ENCODE measurements around the gene RALGDS. TPM values are rescaled to one million over a fixed set of nuclear protein-coding genes. Genes with fewer than 3 reads are reported as not detected.
A peak's percentile ranks its signal among the peaks of the same experiment; 100 is the strongest.

RALGDS gene
- total RNA-seq, 1 experiment from 2014 or later = 40.1 TPM

GRCh38 chr9:133058550-133059320 is 62.3 kb downstream of the RALGDS start:
- Histone ChIP-seq H3K4me3 (ENCODE audit: low read depth, low read length, poor library complexity, severe bottlenecking) (no peak overlapping the region), H3K27me3 (replicated peaks; ENCODE audit: insufficient read depth, low read depth, low read length, poor library complexity) (no peaks in the 10 kb centered on the region), H3K36me3 (ENCODE audit: insufficient read depth, low read length, poor library complexity, severe bottlenecking) (peaks cover 30% of the 10 kb centered on the region), H3K27ac (ENCODE audit: low read depth, low read length, poor library complexity, severe bottlenecking) (no peak overlapping the region), H3K4me1 (ENCODE audit: insufficient read depth, low read length, poor library complexity, severe bottlenecking) (no peaks in the 10 kb centered on the region), H3K9me3 (ENCODE audit: low read depth, low read length, poor library complexity, severe bottlenecking) (no peaks in the 10 kb centered on the region)
- ChIA-PET POLR2A (ENCODE audit: low non-redundant PET) (no interaction called here), CTCF (no interaction called here)
- no TSS peak for BruUV-seq (replicated peaks)
- intact Hi-C loops (cut with micrococcal nuclease; ENCODE audit: unreplicated experiment) = no loop called here
- no peak for DNase-seq (ENCODE audit: low spot score)
- TF ChIP-seq CTCF (conservative IDR thresholded peaks at IDR 0.05; ENCODE audit: low read depth, low read length) (no peak), EZH2 (IDR thresholded peaks at IDR 0.05; ENCODE audit: borderline replicate concordance, low read depth, low read length, poor library complexity, severe bottlenecking) (no peak)

GRCh38 chr9:133058071-133058470 is 63.0 kb downstream of the RALGDS start:
- BruUV-seq (replicated peaks) = TSS peak; percentile 93
- POLR2A ChIA-PET (ENCODE audit: low non-redundant PET) = no interaction called here

GRCh38 chr9:133057553-133057952 is 63.5 kb downstream of the RALGDS start:
- no peak for DNase-seq (ENCODE audit: low spot score)
- BruUV-seq (replicated peaks) = no TSS peak
- no peak for TF ChIP-seq EZH2 (IDR thresholded peaks at IDR 0.05; ENCODE audit: borderline replicate concordance, low read depth, low read length, poor library complexity, severe bottlenecking)
- TF ChIP-seq CTCF (conservative IDR thresholded peaks at IDR 0.05; ENCODE audit: low read depth, low read length) = no peak
- H3K4me1 ChIP-seq (ENCODE audit: insufficient read depth, low read length, poor library complexity, severe bottlenecking) = no peaks in the 10 kb centered on the region
- H3K9me3 ChIP-seq (ENCODE audit: low read depth, low read length, poor library complexity, severe bottlenecking) = no peaks in the 10 kb centered on the region
- ChIA-PET POLR2A (ENCODE audit: low non-redundant PET) (no interaction called here), CTCF (no interaction called here)
- H3K4me3 ChIP-seq (ENCODE audit: low read depth, low read length, poor library complexity, severe bottlenecking) = no peak overlapping the region
- intact Hi-C loops (cut with micrococcal nuclease; ENCODE audit: unreplicated experiment) = no loop called here
- H3K36me3 ChIP-seq (ENCODE audit: insufficient read depth, low read length, poor library complexity, severe bottlenecking) = peaks cover 40% of the 10 kb centered on the region
- H3K27ac ChIP-seq (ENCODE audit: low read depth, low read length, poor library complexity, severe bottlenecking) = no peak overlapping the region
- no peaks in the 10 kb centered on the region for H3K27me3 ChIP-seq (replicated peaks; ENCODE audit: insufficient read depth, low read depth, low read length, poor library complexity)

More at GRCh38 chr9:133058071-133058470, 63.0 kb downstream of the RALGDS start:
- Histone ChIP-seq H3K27ac (ENCODE audit: low read depth, low read length, poor library complexity, severe bottlenecking) (no peak overlapping the region), H3K27me3 (replicated peaks; ENCODE audit: insufficient read depth, low read depth, low read length, poor library complexity) (no peaks in the 10 kb centered on the region), H3K9me3 (ENCODE audit: low read depth, low read length, poor library complexity, severe bottlenecking) (no peaks in the 10 kb centered on the region), H3K4me1 (ENCODE audit: insufficient read depth, low read length, poor library complexity, severe bottlenecking) (no peaks in the 10 kb centered on the region), H3K4me3 (ENCODE audit: low read depth, low read length, poor library complexity, severe bottlenecking) (no peak overlapping the region), H3K36me3 (ENCODE audit: insufficient read depth, low read length, poor library complexity, severe bottlenecking) (peaks cover 37% of the 10 kb centered on the region)
- intact Hi-C loops (cut with micrococcal nuclease; ENCODE audit: unreplicated experiment) = no loop called here
- CTCF ChIA-PET = no interaction called here
- TF ChIP-seq CTCF (conservative IDR thresholded peaks at IDR 0.05; ENCODE audit: low read depth, low read length) = no peak
- no peak for TF ChIP-seq EZH2 (IDR thresholded peaks at IDR 0.05; ENCODE audit: borderline replicate concordance, low read depth, low read length, poor library complexity, severe bottlenecking)
- no peak for DNase-seq (ENCODE audit: low spot score)

Measured in A673 (cell line).